GM12872 (cell line): ENCODE results near the gene SLC24A1.

Source experiments
- CTCF ChIP-seq: IDR thresholded peaks from 3 replicates; pipeline ENCODE4 v1.5.1; 2011; ENCODE audit warnings: low read depth, mild to moderate bottlenecking, low read length, moderate library complexity; ENCODE audit not compliant: insufficient read depth

Gene SLC24A1

GRCh38 chr15:65633752-65634151, 12.0 kb downstream of the SLC24A1 start:
- TF ChIP-seq CTCF = no peak

GRCh38 chr15:65634356-65634755, 12.6 kb downstream of the SLC24A1 start:
- no peak for TF ChIP-seq CTCF

- TF ChIP-seq CTCF = no peak
Observed at GRCh38 chr15:65638109-65638508, 16.4 kb downstream of the SLC24A1 start.

GRCh38 chr15:65638681-65639089, 16.9 kb downstream of the SLC24A1 start:
- TF ChIP-seq CTCF = peak; percentile 71

GRCh38 chr15:65639509-65639908, 17.8 kb downstream of the SLC24A1 start:
- TF ChIP-seq CTCF = no peak

GRCh38 chr15:65641768-65642475, 20.2 kb downstream of the SLC24A1 start:
- no peak for TF ChIP-seq CTCF

- TF ChIP-seq CTCF = no peak
Observed at GRCh38 chr15:65642594-65642993, 20.9 kb downstream of the SLC24A1 start.
